H1 (cell line): ENCODE data around the gene FLT3. TPM values are rescaled to one million over a fixed set of nuclear protein-coding genes. Genes with fewer than 3 reads are reported as not detected.

Source experiments
- CHD1 ChIP-seq: IDR thresholded peaks from 2 replicates; pipeline ENCODE4 v1.6.1; 2012; ENCODE audit warnings: low read depth, low read length, improper control_type of control experiment
- EZH2 ChIP-seq: fragments of 200-600 bp; sonication (generic); IDR thresholded peaks from 2 replicates; pipeline ENCODE4 v1.7.1; 2012; ENCODE audit warnings: low read depth, mild to moderate bottlenecking, moderate library complexity, low read length, inconsistent platforms; ENCODE audit not compliant: severe bottlenecking
- SRF ChIP-seq: IDR thresholded peaks from 2 replicates; pipeline ENCODE4 v1.6.1; 2011; ENCODE audit warnings: mild to moderate bottlenecking, low read depth, low read length, moderate library complexity
- polyA plus RNA-seq, 7 experiments: library from polyadenylated mRNA; depleted of rRNA in 3 of 7; stranded (reverse) in 5 of 7; unstranded in 2 of 7; fragments of >200 nt in 5 of 7; fragments of 200-250 nt in 2 of 7; gene quantifications; 1 replicate in 5 of 7; 2 replicates in 1 of 7; 4 replicates in 1 of 7; pipeline versions ENCODE4 v1.2.1 to v1.2.3, GENCODE V29; 2011 to 2013; ENCODE audit warnings: missing spikeins in 2 of 7, mixed read lengths in 2 of 7
- total RNA-seq: library from RNA; stranded (reverse); fragmentation: NEBNext Ultra II Directional; extraction: Animal tissue kit (Norgen Biotek cat#: 25700); gene quantifications from 2 replicates; pipeline ENCODE4 v1.2.1, GENCODE V29; 2021

The FLT3 gene
- total and polyA plus RNA-seq, 2 of the 8 experiments (the other 6 are each of a cell fraction or from before 2014, with no cell fraction given), result 0.44 to 0.71 TPM

GRCh38 chr13:28055357-28055756, 45.0 kb downstream of the FLT3 start (continued):
- TF ChIP-seq EZH2, result no peak
- no peak for TF ChIP-seq CHD1
- no peak for TF ChIP-seq SRF
